Tibial nerve (tissue), 4 donors: ENCODE results near the gene ABHD17A.

Experiments
- CTCF ChIP-seq, 5 experiments: fragments of 200-600 bp in 3 of 5; fragments of 450-650 bp in 2 of 5; sonication (generic) in 3 of 5; IDR thresholded peaks; one replicate each; pipeline ENCODE4 v1.5.1; 2016 to 2019; ENCODE audit warnings: antibody characterized with exemption in 5 of 5, mild to moderate bottlenecking in 3 of 5, moderate library complexity in 2 of 5
- EP300 ChIP-seq, 2 donors: sonication (generic); formaldehyde crosslinking; IDR thresholded peaks; one replicate each; pipeline ENCODE4 v1.6.1; 2017; ENCODE audit warnings: antibody characterized with exemption in 2 of 2, mild to moderate bottlenecking in 1 of 2
- POLR2A ChIP-seq, 2 donors: fragments of 450-650 bp; IDR thresholded peaks; one replicate each; pipeline ENCODE4 v1.6.1; 2017; ENCODE audit warnings: antibody characterized with exemption in 2 of 2, mild to moderate bottlenecking in 2 of 2, moderate library complexity in 2 of 2

GRCh38 chr19:1884291-1884718 is 991 bp downstream of the ABHD17A start:
- no peak for TF ChIP-seq CTCF (IDR thresholded peaks at IDR 0.05)
- no peak for TF ChIP-seq POLR2A (IDR thresholded peaks at IDR 0.05)
- no peak for TF ChIP-seq EP300 (IDR thresholded peaks at IDR 0.05)
